NK-92 (cell line): ENCODE data around the gene ZFYVE26.
A peak's percentile ranks its signal among the peaks of the same experiment; 100 is the strongest.
"Not testable (repeated sequence)": the region's sequence is repeated elsewhere in the genome, so short reads cannot be mapped to it uniquely, and the experiment has no call there.

Experiments used
- DNase-seq: peaks from one replicate; lab custom pipeline; 2025; ENCODE audit not compliant: unreplicated experiment; lab: John Stamatoyannopoulos, UW

The ZFYVE26 gene

GRCh38 chr14:67816326-67817002 is at the start of gene ZFYVE26:
ZFYVE26 (minus strand) TSS chr14:67816590; CDS start chr14:67815963, 627 bp downstream.
- peak; percentile 49 for DNase-seq

DNA sequence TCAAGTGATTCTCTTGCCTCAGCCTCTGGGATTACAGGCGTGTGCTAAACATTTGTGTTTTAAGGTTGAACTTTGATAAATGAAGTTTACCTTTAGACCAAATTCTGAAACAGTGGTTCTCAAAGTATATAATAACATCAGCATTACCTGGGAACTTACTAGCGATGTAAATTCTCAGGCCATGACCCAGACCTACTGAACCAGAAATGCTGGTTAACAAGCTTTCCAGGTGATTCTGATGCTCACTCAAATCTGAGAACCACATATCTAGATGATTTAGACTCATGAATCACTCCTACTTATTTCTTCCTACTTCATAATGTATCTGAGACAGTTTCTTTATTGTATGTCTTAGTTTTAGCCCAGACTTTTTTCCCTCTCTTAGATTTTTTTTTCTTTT is 46.8 kb upstream of the ZFYVE26 start:
- DNase-seq = no peak

DNA sequence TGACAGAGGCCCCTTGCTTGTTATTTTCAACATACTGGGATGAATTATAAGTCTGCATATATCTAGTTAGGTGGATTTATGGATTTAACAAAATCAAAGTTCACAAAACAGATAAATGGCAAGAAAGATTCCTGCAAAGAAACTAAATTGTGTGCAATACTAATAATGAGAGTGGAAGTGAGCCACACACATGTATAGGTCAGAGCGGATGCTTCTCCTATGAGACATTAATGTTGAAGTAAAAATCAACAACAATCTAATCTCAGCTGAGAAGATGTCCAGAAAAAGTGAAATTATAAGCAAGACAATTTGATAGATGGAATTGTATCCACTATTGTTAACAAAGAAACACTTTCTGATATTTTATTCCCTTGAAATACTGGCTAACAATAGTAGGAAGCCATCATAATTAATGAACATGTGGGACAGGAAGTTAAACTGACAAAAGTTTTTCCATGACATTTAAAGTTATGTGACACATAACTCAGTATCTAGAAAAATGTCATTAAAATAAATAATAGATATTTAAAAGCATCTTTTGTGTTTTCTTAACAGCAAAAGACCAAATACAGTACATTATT is 42.9 kb upstream of the ZFYVE26 start:
- no peak for DNase-seq

- DNase-seq = no peak
Observed at GRCh38 chr14:67857778-67858350, 41.5 kb upstream of the ZFYVE26 start.

DNA sequence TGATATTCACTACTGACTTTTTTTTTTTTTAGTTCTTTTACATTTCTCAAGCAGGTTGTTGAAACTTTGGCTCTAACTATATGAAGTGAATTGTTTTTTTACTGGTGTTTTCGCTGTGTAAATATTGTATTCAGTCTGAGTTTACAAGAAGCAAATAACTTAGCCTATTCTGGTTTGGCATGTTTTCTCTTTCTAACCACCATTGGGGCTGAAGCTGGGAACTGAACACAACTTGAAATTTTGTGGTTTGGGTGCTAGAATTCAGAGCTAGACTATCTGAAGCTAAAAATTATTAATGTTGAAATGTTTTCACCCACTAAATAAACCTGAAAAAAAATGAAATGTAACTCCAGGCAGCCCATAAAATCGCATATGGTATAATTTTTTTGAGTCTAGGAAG is 40.4 kb upstream of the ZFYVE26 start:
- DNase-seq = no peak

- no peak for DNase-seq
Observed at GRCh38 chr14:67853715-67854114, 37.3 kb upstream of the ZFYVE26 start.

DNA sequence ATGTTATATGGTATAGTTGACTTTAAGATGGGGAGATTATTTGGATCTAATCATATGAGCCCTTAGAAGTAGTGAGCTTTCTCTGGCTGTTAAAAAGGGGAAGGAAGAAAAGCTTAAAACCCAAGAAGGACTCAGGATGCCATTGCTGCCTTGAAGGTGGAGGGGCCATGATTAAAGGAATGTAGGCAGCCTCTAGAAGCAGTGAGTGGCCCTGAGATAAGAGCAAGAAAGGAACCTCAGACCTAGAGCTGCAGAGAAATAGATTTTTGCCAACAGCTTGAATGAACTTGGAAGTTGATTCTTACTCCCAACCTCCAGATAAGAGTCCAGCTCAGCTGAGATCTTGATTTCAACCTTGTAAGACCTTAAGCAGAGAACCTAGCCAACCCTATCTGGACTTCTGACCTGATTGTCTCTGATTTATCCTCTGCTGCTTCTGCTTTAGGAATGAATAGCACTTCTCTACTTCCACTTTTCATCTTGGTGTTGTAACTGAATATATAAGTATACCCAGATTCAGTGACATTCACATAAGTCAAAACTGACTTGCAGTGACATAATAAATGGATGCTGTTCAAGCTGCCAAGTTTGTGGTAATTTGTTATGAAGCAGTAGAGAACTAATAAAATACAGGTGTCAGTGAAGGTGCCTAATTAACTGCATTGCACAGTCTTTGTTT is 36.7 kb upstream of the ZFYVE26 start:
- DNase-seq = no peak

GRCh38 chr14:67851785-67852410 is 35.5 kb upstream of the ZFYVE26 start:
- DNase-seq = no peak

DNA sequence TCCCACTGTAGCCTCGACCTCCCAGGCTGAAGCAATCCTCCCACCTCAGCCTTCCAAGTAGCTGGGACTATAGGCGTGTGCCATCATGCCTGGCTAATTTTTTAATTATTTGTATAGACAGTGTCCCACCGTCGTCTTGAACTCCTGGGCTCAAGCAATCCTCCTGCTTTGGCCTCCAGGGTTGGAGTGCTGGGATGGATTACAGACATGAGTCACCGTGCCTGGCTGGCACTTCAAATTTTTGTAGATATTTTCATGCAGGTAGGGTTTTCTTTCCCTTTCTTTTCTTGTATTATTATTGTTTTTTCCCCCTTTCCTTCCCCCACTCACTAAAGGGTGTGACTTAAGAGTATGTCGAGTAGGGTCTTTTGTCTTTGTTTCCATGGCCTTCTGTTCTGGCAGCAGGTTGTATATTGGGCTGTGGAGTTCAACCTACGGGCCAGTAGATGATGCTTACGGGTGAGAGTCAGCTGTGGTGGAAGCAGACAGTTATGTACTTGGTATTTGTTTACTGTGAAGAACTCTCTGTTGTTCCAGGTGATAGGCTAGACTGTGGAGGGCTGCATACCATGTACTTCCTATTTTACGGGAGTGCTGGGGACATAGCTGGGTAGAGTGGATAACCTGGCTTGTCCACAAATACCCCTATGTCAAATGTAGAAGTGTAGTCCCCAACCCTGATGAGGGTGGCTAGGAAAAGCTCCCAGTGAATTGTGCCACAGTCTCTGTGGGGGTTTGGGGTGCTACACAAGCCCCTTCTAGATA is 33.9 kb upstream of the ZFYVE26 start:
- DNase-seq = no peak

DNA sequence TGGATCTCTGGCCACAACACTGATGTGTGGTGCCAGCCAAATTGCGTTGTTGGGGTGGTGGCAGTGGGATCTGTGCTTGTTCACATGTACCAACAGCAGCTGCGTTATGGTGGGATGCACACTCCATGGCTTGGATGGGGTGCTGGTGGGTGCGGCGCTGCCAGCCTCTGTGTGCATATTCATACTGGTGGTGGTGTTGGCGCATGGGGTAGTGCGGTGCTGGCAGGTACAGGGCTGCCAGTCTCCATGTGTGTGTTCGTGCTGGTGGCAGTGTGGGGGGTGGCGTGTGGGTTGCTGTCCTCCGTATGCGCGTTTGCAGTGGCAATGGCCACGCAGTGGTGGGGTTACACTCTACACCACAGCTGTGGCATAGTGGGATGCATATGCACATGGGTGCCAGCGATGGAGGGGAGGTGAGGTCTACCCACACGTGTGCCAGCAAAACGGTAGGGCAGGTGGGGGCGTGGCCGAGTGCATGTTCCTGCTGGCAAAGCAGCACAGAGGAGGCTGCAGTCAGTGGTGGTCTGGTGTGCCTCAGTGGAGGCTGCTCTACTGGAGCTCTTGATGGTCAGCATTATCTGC is 29.7 kb upstream of the ZFYVE26 start:
- DNase-seq = no peak

DNA sequence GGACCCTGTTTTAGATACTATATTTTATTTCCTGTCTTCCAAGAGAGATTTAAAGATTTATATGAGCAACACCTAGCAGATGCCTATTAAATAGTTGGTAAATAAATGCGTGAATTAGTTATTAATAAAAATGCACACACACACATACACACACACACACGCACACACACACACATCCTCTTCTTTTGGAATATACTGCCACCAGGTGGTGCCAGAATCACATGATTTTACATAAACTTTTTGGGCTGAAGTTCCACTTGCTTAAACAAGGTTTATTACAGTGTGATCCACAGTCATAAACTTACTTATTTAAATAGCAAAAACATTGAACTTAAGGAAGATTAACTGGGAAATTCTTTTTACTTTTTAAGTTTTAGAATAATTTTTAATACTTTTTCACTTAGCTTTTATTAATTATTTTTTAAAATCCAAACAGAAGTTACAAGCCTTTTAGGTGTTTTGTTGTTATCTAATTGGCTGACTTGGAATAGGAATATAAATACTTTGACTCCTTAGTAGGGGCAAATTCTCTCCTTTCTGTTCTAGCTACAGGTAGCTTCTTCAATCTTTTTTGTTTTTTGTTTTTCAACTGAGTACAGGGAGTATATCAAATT is 20.7 kb upstream of the ZFYVE26 start:
- no peak for DNase-seq

DNA sequence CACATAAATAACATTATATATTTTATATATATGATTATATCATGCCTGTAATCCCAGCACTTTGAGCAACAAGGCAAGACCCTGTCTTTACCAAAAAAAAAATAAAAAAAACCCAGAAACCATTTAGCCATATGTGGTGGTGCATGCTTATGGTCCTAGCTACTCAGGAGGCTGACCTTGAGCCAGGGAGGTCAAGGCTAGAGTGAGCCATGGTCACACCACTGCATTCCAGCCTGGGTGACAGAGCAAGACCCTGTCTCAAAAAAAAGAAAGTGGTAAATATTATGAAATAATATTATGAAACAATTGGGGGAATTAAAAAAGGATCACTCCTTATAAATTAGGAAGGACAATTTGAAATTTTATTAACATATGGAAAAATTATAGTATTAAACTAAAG is 19.2 kb upstream of the ZFYVE26 start:
- no peak for DNase-seq

DNA sequence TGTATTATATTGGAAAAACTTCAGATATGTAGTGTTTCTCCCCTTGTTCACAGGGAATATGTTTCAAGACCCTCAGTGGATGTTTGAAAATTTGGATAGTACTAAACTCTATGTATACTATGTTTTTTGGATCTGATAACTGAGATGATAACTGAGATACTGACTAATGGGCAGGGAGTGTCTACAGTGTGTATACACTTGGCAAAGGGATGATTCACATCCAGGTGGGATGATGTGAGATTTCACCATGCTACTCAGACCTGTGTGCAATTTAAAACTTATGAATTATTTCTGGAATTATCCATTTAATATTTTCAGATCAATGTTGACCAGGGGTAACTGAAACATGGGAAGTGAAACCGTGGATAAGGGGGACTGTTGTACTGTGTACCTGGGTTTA is 17.0 kb upstream of the ZFYVE26 start:
- no peak for DNase-seq

GRCh38 chr14:67831113-67831512 is 14.7 kb upstream of the ZFYVE26 start:
- no peak for DNase-seq

- no peak for DNase-seq
Observed at GRCh38 chr14:67821121-67821520, 4.7 kb upstream of the ZFYVE26 start.

- no peak for DNase-seq
Observed at GRCh38 chr14:67820428-67820971, 4.1 kb upstream of the ZFYVE26 start.

DNA sequence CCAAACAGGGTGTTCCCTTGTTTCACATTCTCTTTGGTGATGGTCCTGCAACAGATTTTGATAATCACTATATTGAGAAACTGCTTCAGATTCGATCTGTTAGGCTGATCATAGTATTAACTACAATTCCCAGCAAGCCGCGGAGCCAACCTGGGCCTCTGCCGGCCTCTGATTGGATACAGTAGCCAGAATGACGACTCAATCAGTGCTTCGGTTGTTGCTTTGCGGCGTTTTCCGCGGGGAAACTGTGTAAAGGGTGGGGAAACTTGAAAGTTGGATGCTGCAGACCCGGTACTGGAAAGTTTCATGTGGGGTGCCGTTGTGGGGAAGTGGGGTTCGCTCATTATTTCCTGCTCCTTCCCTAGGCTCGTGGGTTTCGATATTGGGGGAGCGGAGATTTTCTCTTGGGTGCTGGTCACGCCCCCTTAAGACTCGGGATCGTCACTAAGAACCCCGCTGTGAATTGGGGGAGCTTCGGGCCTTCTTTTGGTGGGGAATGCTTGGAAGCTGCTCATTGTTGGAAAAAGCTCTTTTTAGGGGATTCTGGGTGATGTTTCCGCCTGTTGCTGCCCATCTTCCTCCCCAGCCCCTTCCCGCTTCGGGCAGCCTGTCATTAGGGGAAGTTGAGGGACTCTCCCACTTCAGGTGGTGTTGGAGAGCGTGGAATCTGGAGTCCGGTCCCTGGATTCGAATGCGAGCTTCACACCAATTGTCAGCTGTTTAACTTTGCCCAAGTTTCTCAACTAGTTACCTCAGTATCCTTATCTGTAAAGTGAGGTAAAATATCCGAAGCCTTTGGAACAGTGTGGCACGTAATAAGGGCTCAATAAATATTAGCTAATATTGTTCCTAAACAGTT is 3.4 kb upstream of the ZFYVE26 start, which contains the start of gene RAD51B:
RAD51B (plus strand) TSS at position 217 of the 859 bp plus-strand sequence.
- peak; percentile 19 for DNase-seq

DNA sequence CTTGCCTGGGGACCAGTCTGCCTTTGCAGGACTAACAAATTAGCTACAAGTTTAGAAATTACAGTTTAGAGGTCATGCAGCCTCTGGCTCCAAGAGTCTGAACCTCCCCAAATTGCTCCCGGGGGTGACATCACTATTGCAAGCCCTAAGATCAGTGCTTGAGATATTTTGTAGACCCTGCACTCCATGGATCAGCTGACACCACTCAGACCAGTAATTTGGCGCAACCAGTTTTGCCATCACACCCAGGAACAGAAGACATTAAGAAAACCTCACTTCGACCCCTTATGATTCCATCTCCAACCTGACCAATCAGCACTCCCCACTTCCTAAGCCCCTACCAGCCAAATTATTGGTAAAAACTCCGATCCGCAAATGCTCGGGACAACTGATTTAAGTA is 2.1 kb upstream of the ZFYVE26 start:
- DNase-seq = not testable (repeated sequence)
